GM19438 (cell line): ENCODE data around the gene MEIOSIN.
"Not testable (repeated sequence)": the region's sequence is repeated elsewhere in the genome, so short reads cannot be mapped to it uniquely, and the experiment has no call there.

Experiments
- ATAC-seq: cut with Tn5 transposase; IDR thresholded peaks from one replicate; pipeline ENCODE4 v1.9.1; 2021; ENCODE audit warnings: low read depth; ENCODE audit not compliant: unreplicated experiment

MEIOSIN gene

GRCh38 chr19:45733160-45733810 is at the start of gene MEIOSIN:
Gene MEIOSIN (plus strand): TSS chr19:45733439. CDS start chr19:45735377, 1,938 bp downstream.
- no peak for ATAC-seq

GRCh38 chr19:45685045-45685444 is 48.2 kb upstream of the MEIOSIN start:
- not testable (repeated sequence) for ATAC-seq

GRCh38 chr19:45687599-45687998 is 45.6 kb upstream of the MEIOSIN start:
- no peak for ATAC-seq

GRCh38 chr19:45691516-45692186 is 41.6 kb upstream of the MEIOSIN start, which contains the start of gene SNRPD2:
Gene SNRPD2 (minus strand): TSS chr19:45691953. CDS start chr19:45691888, 65 bp downstream.
- ATAC-seq, result peak; percentile 42

- ATAC-seq, result peak; percentile 79
These were observed 40.8 kb upstream of the MEIOSIN start, which contains the start of gene QPCTL for GRCh38 chr19:45692187-45693105. Gene QPCTL (plus strand): TSS chr19:45692666. CDS start chr19:45692704, 38 bp downstream.

GRCh38 chr19:45693106-45693788 is 40.0 kb upstream of the MEIOSIN start:
- no peak for ATAC-seq

GRCh38 chr19:45701676-45702075 is 31.6 kb upstream of the MEIOSIN start:
- ATAC-seq, result no peak

GRCh38 chr19:45705115-45705514 is 28.1 kb upstream of the MEIOSIN start:
- no peak for ATAC-seq

GRCh38 chr19:45705710-45706415 is 27.4 kb upstream of the MEIOSIN start:
- ATAC-seq, result no peak

- no peak for ATAC-seq
These were observed 22.7 kb upstream of the MEIOSIN start for GRCh38 chr19:45710356-45711130.

GRCh38 chr19:45711851-45712698 is 21.2 kb upstream of the MEIOSIN start:
- ATAC-seq, result no peak

- ATAC-seq, result no peak
These were observed 20.6 kb upstream of the MEIOSIN start for GRCh38 chr19:45712699-45713067.

- no peak for ATAC-seq
These were observed 20.1 kb upstream of the MEIOSIN start for GRCh38 chr19:45713141-45713540.

GRCh38 chr19:45715139-45715538 is 18.1 kb upstream of the MEIOSIN start:
- ATAC-seq, result no peak

GRCh38 chr19:45716359-45717130 is 16.7 kb upstream of the MEIOSIN start:
- ATAC-seq, result no peak

- peak; percentile 84 for ATAC-seq
These were observed 15.9 kb upstream of the MEIOSIN start for GRCh38 chr19:45717131-45717982.
